ELF-1 (cell line): Measurements from ENCODE around the gene RAD51D.
"Not testable (repeated sequence)": the region's sequence is repeated elsewhere in the genome, so short reads cannot be mapped to it uniquely, and the experiment has no call there.

Experiments used
- DNase-seq: peaks from one replicate; pipeline ENCODE4 v3.0.0-alpha.2; 2016; ENCODE audit warnings: low read depth, low spot score

RAD51D gene

GRCh38 chr17:35065880-35066279 is 53.8 kb downstream of the RAD51D start:
- no peak for DNase-seq

- DNase-seq = no peak
Measured at GRCh38 chr17:35064516-35065215, 55.0 kb downstream of the RAD51D start.

GRCh38 chr17:35063514-35064223 is 56.0 kb downstream of the RAD51D start, which contains the start of gene RFFL:
RFFL (minus strand) TSS chr17:35063707; CDS start chr17:35026553, 37,154 bp downstream.
- peak; percentile 97 for DNase-seq

- DNase-seq = no peak
Measured at GRCh38 chr17:35062308-35062707, 57.4 kb downstream of the RAD51D start.

GRCh38 chr17:35057332-35057915 is 62.2 kb downstream of the RAD51D start:
- no peak for DNase-seq

- DNase-seq = peak; percentile 10
Measured at GRCh38 chr17:35056013-35056412, 63.6 kb downstream of the RAD51D start.

GRCh38 chr17:35053204-35053603 is 66.5 kb downstream of the RAD51D start:
- DNase-seq = no peak

- DNase-seq = no peak
Measured at GRCh38 chr17:35052780-35053179, 66.9 kb downstream of the RAD51D start.

GRCh38 chr17:35052241-35052610 is 67.4 kb downstream of the RAD51D start:
- DNase-seq = no peak

- no peak for DNase-seq
Measured at GRCh38 chr17:35051579-35052240, 68.0 kb downstream of the RAD51D start.

- no peak for DNase-seq
Measured at GRCh38 chr17:35051183-35051578, 68.5 kb downstream of the RAD51D start.

- no peak for DNase-seq
Measured at GRCh38 chr17:35050170-35050569, 69.5 kb downstream of the RAD51D start.

- DNase-seq = no peak
Measured at GRCh38 chr17:35048685-35049379, 70.8 kb downstream of the RAD51D start.

- no peak for DNase-seq
Measured at GRCh38 chr17:35046740-35047283, 72.8 kb downstream of the RAD51D start.

GRCh38 chr17:35046245-35046644 is 73.4 kb downstream of the RAD51D start:
- no peak for DNase-seq

GRCh38 chr17:35045458-35045979 is 74.1 kb downstream of the RAD51D start:
- not testable (repeated sequence) for DNase-seq

GRCh38 chr17:35044181-35044580 is 75.5 kb downstream of the RAD51D start:
- DNase-seq = no peak
